ENCODE measurements around the gene LAMB4. TPM values are rescaled to one million over a fixed set of nuclear protein-coding genes. Genes with fewer than 3 reads are reported as not detected.

The LAMB4 gene
- total RNA-seq, 1 donor, result 0.45 TPM

DNA sequence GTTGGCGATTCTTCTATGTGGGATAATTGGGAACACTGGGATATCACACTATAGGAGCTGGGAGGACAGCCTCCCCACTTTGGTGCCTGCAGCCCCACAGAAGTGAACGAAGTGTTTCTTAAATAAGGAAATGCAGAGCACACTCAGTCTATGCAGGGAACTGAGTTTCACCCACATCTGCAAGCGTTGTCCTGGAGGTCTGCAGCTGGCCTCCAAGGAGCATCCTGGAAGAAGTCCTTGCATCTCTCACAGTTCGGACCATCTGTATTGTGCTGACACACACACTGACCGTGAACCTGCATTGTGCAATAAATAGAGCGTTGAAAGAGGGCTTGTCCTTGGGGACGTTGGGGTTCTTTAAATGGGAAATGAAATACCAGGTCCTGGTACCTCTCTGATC is 25.8 kb downstream of the LAMB4 start:
- H3K4me3 ChIP-seq (ENCODE audit: low read depth, low read length), result no peak overlapping the region
- no peak for DNase-seq (ENCODE audit: low read depth)
- TF ChIP-seq, protein P1, sequence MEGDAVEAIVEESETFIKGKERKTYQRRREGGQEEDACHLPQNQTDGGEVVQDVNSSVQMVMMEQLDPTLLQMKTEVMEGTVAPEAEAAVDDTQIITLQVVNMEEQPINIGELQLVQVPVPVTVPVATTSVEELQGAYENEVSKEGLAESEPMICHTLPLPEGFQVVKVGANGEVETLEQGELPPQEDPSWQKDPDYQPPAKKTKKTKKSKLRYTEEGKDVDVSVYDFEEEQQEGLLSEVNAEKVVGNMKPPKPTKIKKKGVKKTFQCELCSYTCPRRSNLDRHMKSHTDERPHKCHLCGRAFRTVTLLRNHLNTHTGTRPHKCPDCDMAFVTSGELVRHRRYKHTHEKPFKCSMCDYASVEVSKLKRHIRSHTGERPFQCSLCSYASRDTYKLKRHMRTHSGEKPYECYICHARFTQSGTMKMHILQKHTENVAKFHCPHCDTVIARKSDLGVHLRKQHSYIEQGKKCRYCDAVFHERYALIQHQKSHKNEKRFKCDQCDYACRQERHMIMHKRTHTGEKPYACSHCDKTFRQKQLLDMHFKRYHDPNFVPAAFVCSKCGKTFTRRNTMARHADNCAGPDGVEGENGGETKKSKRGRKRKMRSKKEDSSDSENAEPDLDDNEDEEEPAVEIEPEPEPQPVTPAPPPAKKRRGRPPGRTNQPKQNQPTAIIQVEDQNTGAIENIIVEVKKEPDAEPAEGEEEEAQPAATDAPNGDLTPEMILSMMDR (IDR thresholded peaks at IDR 0.05; ENCODE audit: insufficient read depth, low read length), result no peak

DNA sequence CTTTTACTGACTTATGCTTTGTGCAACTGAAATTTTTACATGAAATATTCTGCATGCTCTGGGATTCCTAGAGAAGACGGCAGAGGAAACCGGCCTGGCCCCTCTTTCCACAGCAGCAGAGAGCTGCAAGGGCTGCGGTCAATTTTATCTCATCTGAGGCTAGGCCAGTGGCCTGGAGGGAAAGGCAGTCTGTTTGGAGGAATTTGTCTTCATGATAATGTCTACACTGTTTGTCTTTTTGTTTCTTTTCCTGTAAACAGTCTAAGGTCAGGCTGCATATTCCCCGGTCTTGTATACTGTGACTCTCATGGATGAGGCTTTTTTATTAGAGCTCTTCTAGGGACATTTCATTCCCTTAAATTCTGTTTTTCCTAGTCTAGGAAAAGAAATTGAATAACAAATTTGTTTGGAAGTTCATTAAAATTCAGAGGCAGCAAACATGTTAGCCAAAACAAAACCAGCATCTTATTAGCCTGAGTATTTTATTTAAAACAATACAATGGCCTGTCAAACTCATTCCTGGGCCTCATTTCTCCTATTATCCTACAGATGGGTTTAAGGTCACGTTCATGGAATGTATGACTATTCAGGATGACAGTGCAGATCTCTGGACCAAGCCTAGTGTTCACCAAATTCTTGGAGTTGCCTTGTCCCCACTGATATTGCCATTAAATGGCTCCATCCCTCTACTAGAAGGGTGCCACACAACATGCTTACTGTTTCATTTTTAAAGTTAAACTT is 26.4 kb downstream of the LAMB4 start:
- H3K4me3 ChIP-seq (ENCODE audit: low read depth, low read length), result no peak overlapping the region
- TF ChIP-seq, protein P1 (IDR thresholded peaks at IDR 0.05; ENCODE audit: insufficient read depth, low read length), result no peak
- DNase-seq (ENCODE audit: low read depth), result peak; percentile 48

DNA sequence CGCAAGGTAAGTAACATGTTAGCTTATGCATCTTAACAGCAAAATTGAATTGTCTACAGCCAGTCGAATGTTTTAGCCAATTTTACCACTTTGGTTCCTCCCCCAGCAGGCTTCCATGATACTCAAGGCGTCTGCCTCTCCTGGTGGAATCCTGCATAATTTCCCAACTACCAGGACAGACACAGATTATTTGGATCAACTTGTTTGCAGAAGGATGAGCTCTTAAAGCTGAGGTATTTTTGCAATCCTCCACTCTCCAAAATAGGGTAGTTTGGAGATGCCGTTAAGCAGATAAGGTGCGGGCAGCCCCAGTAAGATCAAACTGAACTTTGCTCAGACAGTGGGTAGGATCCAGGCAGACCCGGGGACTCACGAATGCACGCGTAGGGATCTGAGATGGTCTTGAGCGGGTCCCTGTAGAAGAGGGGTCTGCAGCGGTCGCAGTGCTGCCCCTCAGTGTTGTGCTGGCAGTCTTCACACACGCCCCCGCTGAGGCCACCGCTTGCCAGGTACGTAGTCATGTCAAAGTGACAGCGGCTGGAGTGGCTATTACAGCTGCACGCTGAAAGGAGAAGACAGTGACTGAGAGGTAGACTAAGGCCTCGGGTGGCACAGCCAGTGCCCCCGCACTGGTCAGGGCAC is 27.4 kb downstream of the LAMB4 start:
- TF ChIP-seq, protein P1 (IDR thresholded peaks at IDR 0.05; ENCODE audit: insufficient read depth, low read length), result no peak

DNA sequence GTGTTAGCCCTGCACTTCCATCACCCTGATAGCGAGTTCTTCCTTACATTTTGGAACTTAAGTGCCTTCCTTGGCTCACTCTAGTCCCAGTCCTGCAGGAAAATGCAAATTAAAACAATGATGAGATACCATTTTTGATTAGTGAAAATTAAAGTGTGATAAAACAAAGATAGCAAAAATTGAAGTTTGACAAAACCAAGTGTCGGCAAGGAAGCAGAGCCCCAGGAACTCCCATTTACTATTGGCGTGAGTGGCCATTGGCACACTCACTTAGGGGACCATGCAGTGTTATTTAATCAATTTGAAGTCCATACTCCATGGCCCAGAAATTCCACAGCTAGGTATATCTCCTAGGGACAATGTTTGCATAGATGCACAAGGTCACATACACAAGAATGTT is 28.4 kb downstream of the LAMB4 start:
- DNase-seq (ENCODE audit: low read depth), result no peak
- TF ChIP-seq, protein P1 (IDR thresholded peaks at IDR 0.05; ENCODE audit: insufficient read depth, low read length), result no peak
- no peak overlapping the region for H3K4me3 ChIP-seq (ENCODE audit: low read depth, low read length)

More for the DNA sequence above, 27.4 kb downstream of the LAMB4 start:
- DNase-seq (ENCODE audit: low read depth), result no peak
- H3K4me3 ChIP-seq (ENCODE audit: low read depth, low read length), result no peak overlapping the region

DNA sequence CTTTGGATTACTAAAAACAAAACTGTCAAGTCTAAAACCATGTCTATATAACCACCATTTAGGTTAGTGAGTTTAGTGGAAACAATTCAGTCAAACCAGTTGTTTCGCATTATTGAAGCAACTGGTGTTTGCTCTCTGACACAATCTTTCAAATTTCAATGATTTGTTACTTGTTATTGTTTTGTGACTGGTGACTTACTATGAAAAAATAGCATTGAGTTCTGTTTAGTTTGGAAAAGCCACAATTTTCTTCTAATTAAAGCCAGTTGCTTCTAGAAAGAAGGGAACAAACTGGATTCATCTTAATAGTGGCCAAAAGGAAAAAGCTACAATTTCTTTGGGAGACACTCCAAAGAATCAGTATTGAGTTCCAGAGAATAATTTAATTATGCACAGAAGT is 30.4 kb downstream of the LAMB4 start:
- TF ChIP-seq, protein P1 (IDR thresholded peaks at IDR 0.05; ENCODE audit: insufficient read depth, low read length), result no peak
- no peak for DNase-seq (ENCODE audit: low read depth)
- H3K4me3 ChIP-seq (ENCODE audit: low read depth, low read length), result no peak overlapping the region

DNA sequence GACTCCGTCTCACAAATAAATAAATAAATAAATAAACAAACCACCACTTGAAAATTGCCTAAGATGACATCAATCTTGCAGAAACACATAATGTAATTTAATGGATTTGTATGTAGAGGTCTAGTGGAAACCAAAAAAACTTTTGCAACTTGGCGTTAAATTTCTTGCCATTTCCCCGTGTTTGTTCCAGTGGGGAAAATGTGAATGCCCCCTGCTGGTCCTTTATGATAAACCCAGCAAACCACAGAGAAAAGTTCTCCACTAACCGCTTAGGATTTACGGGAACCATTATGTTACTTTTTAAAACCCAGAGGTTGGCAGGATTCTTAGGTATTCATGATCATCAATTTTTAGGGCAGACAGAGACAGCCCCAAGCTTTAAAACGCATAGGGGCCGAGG is 32.5 kb downstream of the LAMB4 start:
- H3K4me3 ChIP-seq (ENCODE audit: low read depth, low read length), result no peak overlapping the region
- no peak for DNase-seq (ENCODE audit: low read depth)
- TF ChIP-seq, protein P1 (IDR thresholded peaks at IDR 0.05; ENCODE audit: insufficient read depth, low read length), result peak; percentile 28
